K562 (cell line): ENCODE data around the gene LGALS3BP. TPM values are rescaled to one million over a fixed set of nuclear protein-coding genes. Genes with fewer than 3 reads are reported as not detected.

Source experiments
- ATAC-seq: fragments of 200-7000 bp; cut with Tn5 transposase; 3 replicates; pipeline ENCODE4 v1.9.1; 2020; ENCODE audit warnings: moderate library complexity
- BruUV-seq: library from RNA; stranded (reverse); fragments of 400-500 nt; replicated peaks from 2 replicates; lab custom pipeline; 2021; lab: Mats Ljungman, UMichigan
- CTCF ChIA-PET: fragments of 300-600 bp; formaldehyde crosslinking; extraction: SDS; loops from one replicate; lab custom pipeline; 2021; ENCODE audit warnings: low intra/inter-chr PET ratio; lab: Yijun Ruan, JAX
- POLR2A ChIA-PET: fragments of 300-600, 350-650 bp; sonication (Branson Sonifier 250); formaldehyde crosslinking; extraction: SDS; loops from one replicate; lab custom pipeline; 2021; ENCODE audit warnings: antibody characterized with exemption, inconsistent platforms; lab: Yijun Ruan, JAX
- DNase-seq, 4 experiments: peaks; one replicate each; pipeline versions ENCODE4 v3.0.0 to v3.0.0-alpha.2; 2011 to 2018; ENCODE audit warnings: low spot score in 3 of 4, mixed read lengths in 3 of 4; ENCODE audit errors: extremely low read depth in 1 of 4
- FAIRE-seq: peaks from 2 replicates; lab custom pipeline; 2011; peaks lifted over from hg19 to GRCh38; lab: Jason Lieb, UNC
- H2AFZ ChIP-seq: 2 replicates; pipeline ENCODE4 v1.6.0; 2011; ENCODE audit warnings: low read depth, low read length, control low read depth, inconsistent platforms
- H3K27ac ChIP-seq: fragments of 200-600 bp; 3 replicates; pipeline ENCODE4 v1.8.0; 2011; ENCODE audit warnings: low read depth, mild to moderate bottlenecking, control low read depth, inconsistent platforms, low read length, moderate library complexity, mixed read lengths; ENCODE audit errors: extremely low read depth
- H3K27me3 ChIP-seq, 2 experiments: fragments of 300-600 bp in 1 of 2; 2 replicates in 1 of 2; 3 replicates in 1 of 2; pipeline versions ENCODE4 v1.6.0 to v1.8.0; 2011; ENCODE audit warnings: inconsistent platforms in 2 of 2, low read length in 2 of 2, mild to moderate bottlenecking in 1 of 2, mixed read lengths in 1 of 2, moderate library complexity in 1 of 2; ENCODE audit not compliant: control insufficient read depth in 2 of 2, insufficient read depth in 2 of 2
- H3K36me3 ChIP-seq: fragments of 300-600 bp; 3 replicates; pipeline ENCODE4 v1.8.0; 2011; ENCODE audit warnings: mild to moderate bottlenecking, low read length, inconsistent platforms; ENCODE audit not compliant: control insufficient read depth, insufficient read depth
- H3K4me1 ChIP-seq, 2 experiments: fragments of 200-600 bp in 1 of 2; replicated peaks in 1 of 2; 2 replicates in 1 of 2; 3 replicates in 1 of 2; pipeline versions ENCODE4 v1.5.1 to v1.8.0; 2011; ENCODE audit warnings: inconsistent platforms in 2 of 2, low read length in 2 of 2, mild to moderate bottlenecking in 1 of 2, mixed read lengths in 1 of 2, moderate library complexity in 1 of 2; ENCODE audit not compliant: control insufficient read depth in 2 of 2, insufficient read depth in 2 of 2
- H3K4me2 ChIP-seq: 2 replicates; pipeline ENCODE4 v1.6.1; 2011; ENCODE audit warnings: low read length, control low read depth, inconsistent platforms, mixed read lengths; ENCODE audit not compliant: insufficient read depth
- H3K4me3 ChIP-seq: fragments of 200-600 bp; sonication (generic), shearing (Covaris generic); 2 replicates; pipeline ENCODE4 v1.5.1; 2016; ENCODE audit warnings: control low read depth, inconsistent platforms
- H3K79me2 ChIP-seq: fragments of 200-600 bp; 3 replicates; pipeline ENCODE4 v1.8.0; 2011; ENCODE audit warnings: low read length, inconsistent platforms; ENCODE audit not compliant: control insufficient read depth, insufficient read depth
- H3K9ac ChIP-seq, 2 experiments: 2 replicates each; pipeline versions ENCODE4 v1.6.0 to v1.6.1; 2011; ENCODE audit warnings: low read depth in 2 of 2, low read length in 2 of 2, control low read depth in 1 of 2, inconsistent platforms in 1 of 2, mild to moderate bottlenecking in 1 of 2, mixed read lengths in 1 of 2; ENCODE audit not compliant: insufficient read depth in 1 of 2
- H3K9me1 ChIP-seq: one replicate; pipeline ENCODE4 v1.6.0; 2011; ENCODE audit warnings: inconsistent platforms, mild to moderate bottlenecking, low read length, moderate library complexity; ENCODE audit not compliant: control insufficient read depth, insufficient read depth
- H3K9me3 ChIP-seq: replicated peaks from 2 replicates; pipeline ENCODE4 v1.5.1; 2011; ENCODE audit warnings: low read depth, low read length, inconsistent platforms; ENCODE audit not compliant: control insufficient read depth, insufficient read depth
- H4K20me1 ChIP-seq: replicated peaks from 2 replicates; pipeline ENCODE4 v1.6.1; 2011; ENCODE audit warnings: low read length, inconsistent platforms, mixed read lengths; ENCODE audit not compliant: control insufficient read depth, insufficient read depth
- NCOA1 ChIP-seq: fragments of 450-650 bp; IDR thresholded peaks from 2 replicates; pipeline ENCODE4 v1.6.1; 2016; ENCODE audit warnings: low read depth
- POLR2G ChIP-seq: fragments of 200-400 bp; formaldehyde crosslinking; IDR thresholded peaks from 2 replicates; pipeline ENCODE4 v1.6.1; 2017; ENCODE audit warnings: low read depth, mild to moderate bottlenecking, antibody characterized with exemption, low read length, moderate library complexity
- RBFOX2 ChIP-seq: fragments of 200-400 bp; formaldehyde crosslinking; IDR thresholded peaks from 2 replicates; pipeline ENCODE4 v1.6.1; 2017; ENCODE audit warnings: low read depth, mild to moderate bottlenecking, low read length, moderate library complexity
- RNF2 ChIP-seq: sonication (generic); IDR thresholded peaks from 2 replicates; pipeline ENCODE4 v1.6.1; 2016
- ZNF263 ChIP-seq: sonication (generic); formaldehyde crosslinking; IDR thresholded peaks from 2 replicates; pipeline ENCODE4 v1.8.0; 2022; ENCODE audit warnings: mild to moderate bottlenecking, missing genetic modification reagents, borderline replicate concordance
- WGBS: fragments of 100-300 bp; shearing (Covaris generic); methylation state at CpG from one replicate; pipeline ENCODE4 v1.1.6; 2016; ENCODE audit warnings: low coverage, mixed read lengths; ENCODE audit not compliant: insufficient coverage; ENCODE audit errors: missing lambda C conversion rate; 5-methylcytosine and 5-hydroxymethylcytosine counted together
- in situ Hi-C: fragments of 300-500 bp; cut with MboI; formaldehyde crosslinking; loops from 4 replicates; pipeline ENCODE4 v1.15.0; 2018; ENCODE audit warnings: inconsistent platforms, mixed read lengths
- intact Hi-C: fragments of 100-400 bp; cut with micrococcal nuclease; formaldehyde crosslinking; loops from 2 replicates; pipeline ENCODE4 v1.14.2; 2022
- polyA plus RNA-seq, 8 experiments: library from polyadenylated mRNA; depleted of rRNA in 4 of 8; stranded (reverse) in 5 of 8; unstranded in 3 of 8; fragments of >200 nt; fragmentation: Nextera tagmentation in 2 of 8; fragmentation: Illumina TruSeq in 1 of 8; extraction: Ambion mirVana in 2 of 8; extraction: Trizol in 1 of 8; gene quantifications; 2 replicates each; pipeline versions ENCODE4 v1.2.1 to v1.2.3, GENCODE V29; 2011 to 2014; ENCODE audit warnings: inconsistent platforms in 1 of 8, missing spikeins in 1 of 8
- total RNA-seq, 7 experiments: library from RNA; depleted of rRNA in 6 of 7; stranded (reverse); fragments of >200 nt in 6 of 7; fragmentation: Illumina TruSeq in 2 of 7; extraction: Trizol in 2 of 7; gene quantifications; 2 replicates each; pipeline versions ENCODE4 v1.2.1 to v1.2.3, GENCODE V29; 2011 to 2021; ENCODE audit warnings: low replicate concordance in 1 of 7

The LGALS3BP gene
- total and polyA plus RNA-seq, 9 of the 15 experiments (the other 6 are each of a cell fraction or from before 2014, with no cell fraction given): 0.39 to 5.3 (median 3.2) TPM

GRCh38 chr17:79007504-79008381, 28.0 kb upstream of the LGALS3BP start:
- Histone ChIP-seq H2AFZ (no peak overlapping the region), H3K4me1 (peaks cover 25 to 30% of the 10 kb centered on the region in 2 experiments), H4K20me1 (peaks cover 17% of the 10 kb centered on the region), H3K79me2 (peaks cover 56% of the 10 kb centered on the region), H3K9me3 (no peaks in the 10 kb centered on the region), H3K9me1 (peaks cover 8% of the 10 kb centered on the region), H3K27ac (no peak overlapping the region), H3K27me3 (no peaks in the 10 kb centered on the region), H3K9ac (peak overlapping the region in 1 of 2 experiments; percentile 75; a peak in 2 of 4 replicates), H3K36me3 (peaks cover 19% of the 10 kb centered on the region; the same call in 2 of the 3 replicates), H3K4me2 (peak overlapping the region; percentile 98; the same call in 1 of the 2 replicates), H3K4me3 (0 out of 2 replicates have a peak overlapping the region, but pooled peaks have one; percentile 98)
- FAIRE-seq: no peak
- POLR2A ChIA-PET: interaction anchor here (0.6 to 1.4 kb wide), 3 partner anchors 21 to 403 kb away, joined by 3 to 5 read pairs (median 4); no protein-coding TSS in a partner anchor
- 79% methylated on average over 20 of the region's 21 CpGs for WGBS
- peak in 1 of 4 experiments; percentile 9 for DNase-seq
- TF ChIP-seq RBFOX2: peak; percentile 62
- no peak for TF ChIP-seq NCOA1
- peak; percentile 71 for TF ChIP-seq ZNF263 (CRISPR knock-in tag)
- TF ChIP-seq POLR2G: peak; percentile 52
- TF ChIP-seq RNF2: no peak
- ATAC-seq: no peak
- intact Hi-C loops (no loop called here), in situ Hi-C loops (no loop called here)
- CTCF ChIA-PET: no interaction called here
- BruUV-seq: no TSS peak
